NCI-H2081 (cell line): ENCODE measurements around the gene CLPX.
"Not testable (repeated sequence)": the region's sequence is repeated elsewhere in the genome, so short reads cannot be mapped to it uniquely, and the experiment has no call there.

Source experiments
- DNase-seq, 2 experiments: peaks; one replicate each; lab custom pipeline; 2025; lab: John Stamatoyannopoulos, UW

CLPX gene

GRCh38 chr15:65184868-65185717 is at the start of gene CLPX:
Gene CLPX, minus strand, starts transcription at chr15:65185342. Its CDS starts 189 bp downstream, at chr15:65185153.
- DNase-seq = peak; percentile 89 to 92

GRCh38 chr15:65233696-65234095 is 48.6 kb upstream of the CLPX start:
- DNase-seq = no peak

- no peak for DNase-seq
Measured at GRCh38 chr15:65232520-65232919, 47.4 kb upstream of the CLPX start.

- DNase-seq = no peak
Measured at GRCh38 chr15:65231306-65231705, 46.2 kb upstream of the CLPX start.

GRCh38 chr15:65226901-65227300 is 41.8 kb upstream of the CLPX start:
- not testable (repeated sequence) for DNase-seq

- no peak for DNase-seq
Measured at GRCh38 chr15:65226221-65226620, 41.1 kb upstream of the CLPX start.

GRCh38 chr15:65223996-65224395 is 38.9 kb upstream of the CLPX start:
- DNase-seq = no peak

- no peak for DNase-seq
Measured at GRCh38 chr15:65222891-65223290, 37.7 kb upstream of the CLPX start.

- DNase-seq = no peak
Measured at GRCh38 chr15:65221697-65222096, 36.6 kb upstream of the CLPX start.

GRCh38 chr15:65219137-65219536 is 34.0 kb upstream of the CLPX start:
- DNase-seq = no peak

- DNase-seq = no peak
Measured at GRCh38 chr15:65217526-65218482, 32.7 kb upstream of the CLPX start.

- no peak for DNase-seq
Measured at GRCh38 chr15:65215496-65215895, 30.4 kb upstream of the CLPX start.

- DNase-seq = no peak
Measured at GRCh38 chr15:65214010-65214409, 28.9 kb upstream of the CLPX start.

GRCh38 chr15:65213241-65213640 is 28.1 kb upstream of the CLPX start:
- DNase-seq = no peak

GRCh38 chr15:65212097-65212496 is 27.0 kb upstream of the CLPX start:
- peak in 1 of 2 experiments; percentile 22 for DNase-seq

- DNase-seq = peak in 1 of 2 experiments; percentile 28
Measured at GRCh38 chr15:65211482-65211982, 26.4 kb upstream of the CLPX start.

- no peak for DNase-seq
Measured at GRCh38 chr15:65210770-65211481, 25.8 kb upstream of the CLPX start, which contains the start of gene CILP. Gene CILP, minus strand, starts transcription at chr15:65211473. Its CDS starts 1,718 bp downstream, at chr15:65209755.

GRCh38 chr15:65209701-65210643 is 24.8 kb upstream of the CLPX start:
- no peak for DNase-seq

- DNase-seq = no peak
Measured at GRCh38 chr15:65208647-65209046, 23.5 kb upstream of the CLPX start.

- DNase-seq = no peak
Measured at GRCh38 chr15:65207280-65207840, 22.2 kb upstream of the CLPX start.
